OCI-LY1 (cell line): ENCODE measurements around the gene TUBA4B.

Experiments
- H2AFZ ChIP-seq: fragments of 200-600 bp; sonication (generic), shearing (Covaris generic); 2 replicates; pipeline ENCODE4 v1.6.0; 2014; ENCODE audit warnings: antibody characterized with exemption, mild to moderate bottlenecking, low read length
- H3F3A ChIP-seq: fragments of 200-600 bp; sonication (generic), shearing (Covaris generic); 2 replicates; pipeline ENCODE4 v1.6.0; 2014; ENCODE audit warnings: mild to moderate bottlenecking, antibody characterized with exemption, low read length, moderate library complexity; ENCODE audit not compliant: insufficient read depth
- H3K27ac ChIP-seq: fragments of 200-600 bp; sonication (generic); 2 replicates; pipeline ENCODE4 v1.5.1; 2014; ENCODE audit warnings: low read length, mixed run types, mild to moderate bottlenecking, low read depth; ENCODE audit not compliant: poor library complexity, severe bottlenecking
- H3K27me3 ChIP-seq: fragments of 200-600 bp; sonication (generic); 2 replicates; pipeline ENCODE4 v1.6.0; 2014; ENCODE audit warnings: antibody characterized with exemption, mild to moderate bottlenecking, low read length, moderate library complexity; ENCODE audit not compliant: insufficient read depth
- H3K36me3 ChIP-seq: fragments of 200-600 bp; sonication (generic); 2 replicates; pipeline ENCODE4 v1.6.1; 2014; ENCODE audit warnings: mild to moderate bottlenecking, antibody characterized with exemption, low read length, moderate library complexity, mixed read lengths; ENCODE audit not compliant: insufficient read depth
- H3K4me1 ChIP-seq: fragments of 200-600 bp; sonication (generic); 2 replicates; pipeline ENCODE4 v1.5.1; 2014; ENCODE audit warnings: mild to moderate bottlenecking, low read length, moderate library complexity; ENCODE audit not compliant: insufficient read depth, severe bottlenecking
- H3K4me2 ChIP-seq: fragments of 200-600 bp; sonication (generic), shearing (Covaris generic); 2 replicates; pipeline ENCODE4 v1.6.1; 2014; ENCODE audit warnings: low read length
- H3K4me3 ChIP-seq: fragments of 200-600 bp; sonication (generic); 2 replicates; pipeline ENCODE4 v1.5.1; 2014; ENCODE audit warnings: low read length, low read depth, mild to moderate bottlenecking, mixed read lengths; ENCODE audit not compliant: poor library complexity, severe bottlenecking
- H3K79me2 ChIP-seq: fragments of 200-600 bp; shearing (Covaris generic); 2 replicates; pipeline ENCODE4 v1.6.1; 2016; ENCODE audit warnings: mixed run types, low read length, mixed read lengths; ENCODE audit not compliant: insufficient read depth
- H3K9ac ChIP-seq: fragments of 200-600 bp; sonication (generic), shearing (Covaris generic); 2 replicates; pipeline ENCODE4 v1.6.1; 2014; ENCODE audit warnings: mild to moderate bottlenecking, low read length, mixed read lengths
- H3K9me2 ChIP-seq: fragments of 200-600 bp; sonication (generic), shearing (Covaris generic); 2 replicates; pipeline ENCODE4 v1.6.1; 2014; ENCODE audit warnings: low read depth, mild to moderate bottlenecking, low read length, mixed read lengths
- H3K9me3 ChIP-seq: fragments of 200-600 bp; shearing (Covaris generic); 2 replicates; pipeline ENCODE4 v1.6.1; 2014; ENCODE audit warnings: low read length, mixed read lengths
- H4K20me1 ChIP-seq: fragments of 200-600 bp; sonication (generic), shearing (Covaris generic); 2 replicates; pipeline ENCODE4 v1.6.0; 2016; ENCODE audit warnings: mild to moderate bottlenecking, low read length; ENCODE audit not compliant: insufficient read depth
- CTCF ChIP-seq: fragments of 200-600 bp; sonication (generic), shearing (Covaris generic); IDR thresholded peaks from 2 replicates; pipeline ENCODE4 v1.5.1; 2017; ENCODE audit warnings: mild to moderate bottlenecking, antibody characterized with exemption, low read length, moderate library complexity, mixed read lengths
- EZH2 ChIP-seq: fragments of 200-600 bp; sonication (generic), shearing (Covaris generic); IDR thresholded peaks from 2 replicates; pipeline ENCODE4 v1.8.0; 2017; ENCODE audit warnings: borderline replicate concordance, mixed run types, mild to moderate bottlenecking, antibody characterized with exemption, low read length, moderate library complexity, mixed read lengths

The TUBA4B gene

GRCh38 chr2:219314804-219315468 is 61.9 kb downstream of the TUBA4B start:
- no peaks in the 10 kb centered on the region for H3K27me3 ChIP-seq
- no peaks in the 10 kb centered on the region for H3F3A ChIP-seq
- H2AFZ ChIP-seq: no peak overlapping the region
- TF ChIP-seq EZH2 (no peak), CTCF (no peak)
- no peak overlapping the region for H3K27ac ChIP-seq
- H4K20me1 ChIP-seq: no peaks in the 10 kb centered on the region
- H3K36me3 ChIP-seq: no peaks in the 10 kb centered on the region; the same call in 1 of the 2 replicates
- H3K9ac ChIP-seq: no peak overlapping the region
- H3K4me1 ChIP-seq: no peaks in the 10 kb centered on the region
- no peaks in the 10 kb centered on the region for H3K9me2 ChIP-seq
- H3K4me2 ChIP-seq: no peak overlapping the region
- no peak overlapping the region for H3K4me3 ChIP-seq
- H3K79me2 ChIP-seq: no peaks in the 10 kb centered on the region
- H3K9me3 ChIP-seq: no peaks in the 10 kb centered on the region
